Lung (tissue), 12 donors: ENCODE measurements around the gene FERD3L. TPM values are rescaled to one million over a fixed set of nuclear protein-coding genes. Genes with fewer than 3 reads are reported as not detected.

Experiments used
- ATAC-seq: fragments of 200-7000 bp; cut with Tn5 transposase; one replicate; pipeline ENCODE4 v1.9.1; 2020; ENCODE audit warnings: moderate number of reproducible peaks; ENCODE audit not compliant: insufficient read depth, low FRiP score
- DNase-seq, 3 donors: peaks; one replicate each; pipeline ENCODE4 v3.0.0-alpha.2; 2013 to 2017
- H3K27ac ChIP-seq, 2 donors: one replicate each; pipeline ENCODE4 v1.5.1; 2013; ENCODE audit warnings: mild to moderate bottlenecking in 2 of 2, moderate library complexity in 2 of 2, control low read depth in 1 of 2, inconsistent platforms in 1 of 2, low read depth in 1 of 2, low read length in 1 of 2
- H3K27me3 ChIP-seq, 3 donors: one replicate each; pipeline ENCODE4 v1.5.1; 2013; ENCODE audit warnings: low read length in 2 of 3; ENCODE audit not compliant: control insufficient read depth in 3 of 3, insufficient read depth in 3 of 3
- H3K36me3 ChIP-seq, 4 donors: one replicate each; pipeline ENCODE4 v1.5.1; 2013; ENCODE audit warnings: low read length in 4 of 4, mild to moderate bottlenecking in 1 of 4, moderate library complexity in 1 of 4; ENCODE audit not compliant: control insufficient read depth in 4 of 4, insufficient read depth in 4 of 4
- H3K4me1 ChIP-seq, 5 donors: one replicate each; pipeline ENCODE4 v1.5.1; 2013; ENCODE audit warnings: low read length in 5 of 5, mild to moderate bottlenecking in 2 of 5, moderate library complexity in 1 of 5; ENCODE audit not compliant: control insufficient read depth in 5 of 5, insufficient read depth in 5 of 5
- H3K4me3 ChIP-seq: one replicate; pipeline ENCODE4 v1.5.1; 2013; ENCODE audit warnings: mild to moderate bottlenecking, control low read depth, moderate library complexity
- H3K9ac ChIP-seq, 2 donors: one replicate each; pipeline ENCODE4 v1.5.1; 2013; ENCODE audit warnings: low read length in 2 of 2, control low read depth in 1 of 2; ENCODE audit not compliant: insufficient read depth in 1 of 2
- H3K9me3 ChIP-seq, 4 donors: one replicate each; pipeline ENCODE4 v1.5.1; 2013; ENCODE audit warnings: low read length in 3 of 4, mild to moderate bottlenecking in 1 of 4, moderate library complexity in 1 of 4; ENCODE audit not compliant: control insufficient read depth in 4 of 4, insufficient read depth in 3 of 4
- WGBS, 2 donors: extraction: QIAGEN DNeasy Blood & Tissue Kit; methylation state at CpG; one replicate each; pipeline ENCODE4 v1.1.7; 2013; 5-methylcytosine and 5-hydroxymethylcytosine counted together
- polyA plus RNA-seq, 2 donors: library from polyadenylated mRNA; stranded (reverse); fragments of 200-250 nt; gene quantifications; one replicate each; pipeline ENCODE4 v1.2.1, GENCODE V29; 2013
- total RNA-seq, 2 donors: library from RNA; depleted of rRNA in 1 of 2; stranded (reverse); fragments of >200 nt in 1 of 2; gene quantifications; one replicate each; pipeline ENCODE4 v1.2.1, GENCODE V29; 2014 to 2021
- TF ChIP-seq, protein P1 (sequence below): IDR thresholded peaks from 2 replicates; pipeline ENCODE4 v1.5.1; 2012; ENCODE audit warnings: mild to moderate bottlenecking; ENCODE audit errors: control extremely low read depth, extremely low read depth
- donor health status: control.
- donor health status: control.
- donor health status: Bipolar disorder and iron deficiency.
- donor health status: healthy.
- donor health status: DM: yes; HTN: yes; CAD: no.

The FERD3L gene
- total and polyA plus RNA-seq, 4 donors = not detected

DNA sequence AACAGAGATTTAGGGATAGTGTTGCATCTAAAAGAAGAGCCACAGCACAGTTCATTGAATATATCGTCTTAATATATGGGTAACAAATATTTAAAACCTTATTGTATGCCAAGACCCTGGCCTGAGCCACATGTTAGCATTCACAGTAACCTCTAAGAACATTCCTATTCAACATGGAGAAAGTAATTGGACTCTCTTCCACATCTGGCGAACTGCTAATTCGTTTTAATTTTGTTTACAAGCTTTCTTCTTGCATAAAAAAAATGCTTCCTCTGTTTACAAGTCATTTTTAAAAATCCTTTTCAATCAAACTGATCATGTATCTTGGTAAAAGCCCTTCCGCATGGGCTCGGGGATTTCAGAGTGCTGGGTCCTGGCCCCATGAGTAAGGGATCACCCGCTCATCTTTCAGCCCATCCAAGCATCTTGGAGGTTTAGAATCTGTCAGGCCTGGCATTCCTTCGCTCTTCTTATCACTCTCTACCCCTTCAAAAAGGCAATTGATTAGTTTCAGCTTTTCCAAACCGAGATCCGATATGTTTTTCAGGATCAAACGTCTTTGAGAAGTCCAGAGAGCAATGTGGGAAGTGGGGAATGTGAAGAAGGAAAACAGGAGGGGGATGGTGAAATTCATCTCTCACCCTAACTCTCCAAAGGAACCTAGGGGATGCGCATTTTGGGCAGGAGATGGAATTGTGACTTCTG is 35.0 kb downstream of the FERD3L start:
- Histone ChIP-seq H3K27ac (no peak overlapping the region), H3K36me3 (no peaks in the 10 kb centered on the region), H3K9ac (no peak overlapping the region), H3K4me3 (no peak overlapping the region), H3K27me3 (peaks cover 12 to 100% (median 99%) of the 10 kb centered on the region in 3 donors), H3K9me3 (peaks cover 0 to 8% (median 2%) of the 10 kb centered on the region in 4 donors), H3K4me1 (peaks cover 0 to 13% (median 2%) of the 10 kb centered on the region in 5 donors)
- TF ChIP-seq, protein P1, sequence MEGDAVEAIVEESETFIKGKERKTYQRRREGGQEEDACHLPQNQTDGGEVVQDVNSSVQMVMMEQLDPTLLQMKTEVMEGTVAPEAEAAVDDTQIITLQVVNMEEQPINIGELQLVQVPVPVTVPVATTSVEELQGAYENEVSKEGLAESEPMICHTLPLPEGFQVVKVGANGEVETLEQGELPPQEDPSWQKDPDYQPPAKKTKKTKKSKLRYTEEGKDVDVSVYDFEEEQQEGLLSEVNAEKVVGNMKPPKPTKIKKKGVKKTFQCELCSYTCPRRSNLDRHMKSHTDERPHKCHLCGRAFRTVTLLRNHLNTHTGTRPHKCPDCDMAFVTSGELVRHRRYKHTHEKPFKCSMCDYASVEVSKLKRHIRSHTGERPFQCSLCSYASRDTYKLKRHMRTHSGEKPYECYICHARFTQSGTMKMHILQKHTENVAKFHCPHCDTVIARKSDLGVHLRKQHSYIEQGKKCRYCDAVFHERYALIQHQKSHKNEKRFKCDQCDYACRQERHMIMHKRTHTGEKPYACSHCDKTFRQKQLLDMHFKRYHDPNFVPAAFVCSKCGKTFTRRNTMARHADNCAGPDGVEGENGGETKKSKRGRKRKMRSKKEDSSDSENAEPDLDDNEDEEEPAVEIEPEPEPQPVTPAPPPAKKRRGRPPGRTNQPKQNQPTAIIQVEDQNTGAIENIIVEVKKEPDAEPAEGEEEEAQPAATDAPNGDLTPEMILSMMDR = no peak
- ATAC-seq (no peak), DNase-seq (peak in 1 of 3 donors; percentile 2)
- WGBS, 2 donors = 15 to 25% methylated on average over 11 of the region's 11 CpGs

DNA sequence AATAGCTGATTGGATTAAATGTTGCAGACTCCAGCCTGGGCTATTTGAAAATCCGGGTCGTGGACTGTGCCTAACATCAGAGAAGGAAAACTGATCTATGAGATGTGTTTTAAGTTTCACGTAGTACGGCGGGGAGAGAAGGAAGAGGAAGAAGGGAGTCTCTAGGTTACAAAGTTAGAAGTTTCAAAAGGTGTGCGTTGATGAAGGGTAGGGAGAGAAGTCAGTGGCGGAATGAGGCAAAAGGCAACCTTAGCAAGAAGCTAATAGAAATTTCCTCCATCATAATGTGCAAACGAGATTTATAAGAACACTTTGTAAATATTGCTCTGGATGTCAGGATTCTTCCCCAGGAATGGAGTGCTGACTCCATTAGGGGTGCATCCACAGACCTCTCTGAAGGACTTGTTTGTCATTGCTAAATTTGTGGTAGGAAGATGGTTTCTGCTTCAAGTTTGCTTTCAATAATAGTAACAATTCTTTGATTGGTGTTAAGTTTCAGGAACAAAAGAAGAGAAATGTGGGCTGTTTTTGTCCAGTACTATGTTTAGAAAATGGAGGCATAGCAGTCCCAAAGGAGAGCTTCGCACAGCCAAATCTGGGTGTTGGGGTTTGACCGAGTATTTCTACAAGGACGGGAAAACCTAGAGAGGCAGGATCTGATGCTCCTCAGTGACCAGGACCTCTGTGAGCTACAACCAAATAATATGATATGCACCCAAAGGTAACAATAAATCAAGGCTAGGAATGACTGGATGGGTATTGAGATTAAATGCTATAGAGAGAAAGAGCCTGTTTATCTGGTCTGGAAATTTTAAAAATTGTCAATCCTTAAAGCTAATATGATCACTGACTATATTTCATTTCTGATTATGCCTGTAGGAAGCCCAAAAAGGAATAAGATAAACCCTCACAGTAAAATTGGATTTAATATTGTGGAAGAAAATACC is 35.9 kb downstream of the FERD3L start:
- peaks cover 12 to 100% (median 100%) of the 10 kb centered on the region in 3 donors for H3K27me3 ChIP-seq
- ATAC-seq = no peak
- H3K36me3 ChIP-seq = no peaks in the 10 kb centered on the region
- H3K9ac ChIP-seq = no peak overlapping the region
- WGBS, 2 donors = 18 to 27% methylated on average over 11 of the region's 11 CpGs
- H3K9me3 ChIP-seq = peaks cover 0 to 8% (median 2%) of the 10 kb centered on the region in 4 donors
- DNase-seq = peak in 1 of 3 donors; percentile 6
- no peak overlapping the region for H3K4me3 ChIP-seq
- no peak overlapping the region for H3K27ac ChIP-seq
- H3K4me1 ChIP-seq = peaks cover 0 to 13% (median 2%) of the 10 kb centered on the region in 5 donors
- TF ChIP-seq, protein P1 = no peak

DNA sequence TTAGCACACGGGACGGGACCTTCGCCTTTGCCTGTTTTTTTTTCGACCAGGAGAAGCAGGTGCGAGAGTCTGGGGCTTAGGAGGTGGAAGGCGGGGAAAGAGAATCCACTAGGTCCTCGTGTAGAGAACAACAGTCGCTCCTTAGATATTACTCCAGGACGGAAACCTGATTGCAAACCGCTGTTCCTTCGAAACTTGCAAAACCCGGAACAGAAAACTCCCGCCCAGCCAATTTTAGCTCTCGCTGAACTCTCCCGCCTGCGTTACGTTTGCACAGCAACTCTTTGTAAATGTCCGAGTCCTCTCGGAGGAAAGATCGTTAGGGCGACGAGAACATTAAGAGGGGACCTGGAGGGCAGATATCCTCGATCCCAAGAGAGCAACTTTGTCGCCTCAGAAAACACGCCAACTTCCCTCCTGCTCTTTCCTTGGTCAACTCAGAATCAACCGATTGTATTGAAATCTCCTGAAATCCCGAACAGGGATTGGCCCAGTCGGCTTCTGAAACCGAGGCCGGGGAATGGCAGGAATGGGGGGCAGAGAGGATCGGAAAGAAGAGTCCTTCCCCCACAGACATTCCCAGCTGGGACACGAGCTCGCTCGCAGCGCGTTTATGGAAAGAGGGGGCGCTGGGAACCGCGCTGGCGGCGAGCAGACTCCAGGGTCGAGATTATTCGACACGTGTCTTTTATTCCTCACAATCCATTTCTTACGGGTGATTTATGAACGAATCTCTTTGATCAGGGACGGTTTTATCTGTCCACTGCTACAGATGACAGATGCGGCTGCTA is 37.7 kb downstream of the FERD3L start:
- Histone ChIP-seq H3K27ac (no peak overlapping the region), H3K4me3 (no peak overlapping the region), H3K9me3 (peaks cover 0 to 8% (median 0%) of the 10 kb centered on the region in 4 donors), H3K36me3 (no peaks in the 10 kb centered on the region), H3K9ac (no peak overlapping the region), H3K27me3 (peaks cover 16 to 96% (median 92%) of the 10 kb centered on the region in 3 donors), H3K4me1 (peaks cover 0 to 12% (median 2%) of the 10 kb centered on the region in 5 donors)
- peak; percentile 55 to 68 (median 63) for DNase-seq
- no peak for ATAC-seq
- 2 to 3% methylated on average over 48 of the region's 48 CpGs for WGBS, 2 donors
- TF ChIP-seq, protein P1 = no peak
